HG03354 (cell line): Measurements from ENCODE around the gene VPS37B.
"Not testable (repeated sequence)": the region's sequence is repeated elsewhere in the genome, so short reads cannot be mapped to it uniquely, and the experiment has no call there.

Source experiments
- ATAC-seq: cut with Tn5 transposase; IDR thresholded peaks from one replicate; pipeline ENCODE4 v1.9.1; 2021; ENCODE audit warnings: mild to moderate bottlenecking; ENCODE audit not compliant: unreplicated experiment, poor library complexity, severe bottlenecking

VPS37B gene, protein sequence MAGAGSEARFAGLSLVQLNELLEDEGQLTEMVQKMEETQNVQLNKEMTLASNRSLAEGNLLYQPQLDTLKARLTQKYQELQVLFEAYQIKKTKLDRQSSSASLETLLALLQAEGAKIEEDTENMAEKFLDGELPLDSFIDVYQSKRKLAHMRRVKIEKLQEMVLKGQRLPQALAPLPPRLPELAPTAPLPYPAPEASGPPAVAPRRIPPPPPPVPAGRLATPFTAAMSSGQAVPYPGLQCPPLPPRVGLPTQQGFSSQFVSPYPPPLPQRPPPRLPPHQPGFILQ

DNA sequence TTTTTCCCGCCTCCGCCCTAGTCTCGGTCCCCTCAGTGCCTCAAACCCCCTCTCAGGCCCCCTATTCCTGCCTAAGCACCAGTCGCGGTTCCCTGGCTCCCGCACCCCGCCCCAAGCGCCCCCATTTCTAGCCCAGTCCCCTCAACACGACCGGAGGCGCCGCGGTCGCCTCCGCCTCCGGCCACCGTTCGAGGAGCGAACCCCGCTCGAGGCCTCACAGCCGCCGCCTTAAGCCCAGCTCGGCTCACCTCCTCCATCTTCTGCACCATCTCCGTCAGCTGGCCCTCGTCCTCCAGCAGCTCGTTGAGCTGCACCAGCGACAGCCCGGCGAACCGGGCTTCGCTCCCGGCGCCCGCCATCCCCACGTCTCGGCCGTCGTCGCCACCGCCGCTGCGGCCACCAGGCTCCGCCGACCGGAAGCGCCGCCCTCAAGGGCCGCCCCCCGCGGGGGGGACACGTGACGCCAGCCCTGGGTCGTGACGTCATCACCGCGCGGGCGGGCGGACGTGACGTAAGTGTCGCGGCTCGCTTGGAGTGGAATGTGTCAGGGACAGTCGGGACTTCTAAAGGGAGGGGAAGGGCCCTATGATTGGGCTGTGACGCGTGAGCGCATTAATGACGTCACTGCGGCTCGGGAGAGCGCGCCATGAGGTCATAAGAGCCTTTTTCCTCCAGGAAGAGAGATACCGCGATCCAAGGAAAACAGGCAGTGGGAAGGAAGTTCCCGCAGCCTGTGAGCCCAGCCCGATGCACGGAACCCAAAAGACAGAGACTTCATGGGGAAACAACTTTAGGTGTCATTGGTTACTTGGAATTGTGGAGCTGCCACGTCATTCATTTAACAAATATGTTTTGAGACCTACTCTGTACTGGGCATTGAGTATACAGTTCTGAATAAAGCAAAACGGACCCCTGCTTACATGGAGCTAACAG, at the start of gene VPS37B:
TSS of gene VPS37B (minus strand) at position 421 of the 933 bp plus-strand sequence. CDS start at position 359, 62 bp downstream.
- peak; percentile 51 for ATAC-seq

DNA sequence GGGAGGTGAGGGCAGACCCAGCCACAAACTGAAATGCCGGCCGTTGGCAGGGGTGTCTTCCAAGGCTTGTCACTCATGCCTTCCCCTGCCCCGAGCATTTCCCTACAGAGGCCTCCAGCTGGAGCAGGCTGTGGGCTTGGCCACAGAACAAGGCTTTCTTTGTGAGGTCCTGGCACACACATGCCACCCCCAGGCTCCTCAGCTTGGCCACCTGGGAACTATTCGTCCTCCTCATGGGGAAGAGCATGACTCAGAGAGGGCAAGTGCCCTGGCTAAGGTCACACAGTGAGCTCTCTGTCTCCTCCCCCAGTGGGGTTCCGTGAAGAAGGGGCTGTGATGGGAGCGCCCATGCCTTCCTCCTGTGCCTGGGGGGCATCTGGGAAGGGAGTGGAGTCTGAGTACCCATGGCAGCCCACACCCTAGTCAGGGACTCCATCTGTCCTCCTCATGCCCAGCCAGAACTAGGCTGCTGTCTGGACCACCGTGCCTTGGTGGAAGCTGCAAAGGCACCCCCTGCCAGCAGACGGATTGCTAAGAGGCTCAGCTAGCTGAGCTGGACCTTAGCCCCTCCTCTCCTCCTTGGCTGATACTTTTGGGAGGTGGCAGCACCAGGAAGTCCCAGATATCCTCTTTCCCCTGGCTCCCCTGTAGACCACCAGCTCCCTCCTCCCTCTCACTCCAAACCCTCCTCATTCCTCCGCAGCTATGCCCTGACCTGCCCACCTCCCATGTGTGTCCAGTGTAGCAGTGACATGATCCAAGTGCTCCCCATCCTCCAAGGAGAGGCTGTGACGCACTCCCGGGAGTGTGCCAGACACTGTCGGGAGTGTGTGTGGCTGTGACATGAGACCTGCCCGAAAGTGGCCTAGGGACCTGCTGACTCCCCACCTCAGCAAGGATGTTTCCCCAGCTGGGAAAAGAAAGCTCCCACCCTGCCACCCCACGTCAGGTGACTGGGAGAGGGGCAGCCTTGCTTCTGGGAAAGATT, 49.0 kb upstream of the VPS37B start:
- no peak for ATAC-seq

DNA sequence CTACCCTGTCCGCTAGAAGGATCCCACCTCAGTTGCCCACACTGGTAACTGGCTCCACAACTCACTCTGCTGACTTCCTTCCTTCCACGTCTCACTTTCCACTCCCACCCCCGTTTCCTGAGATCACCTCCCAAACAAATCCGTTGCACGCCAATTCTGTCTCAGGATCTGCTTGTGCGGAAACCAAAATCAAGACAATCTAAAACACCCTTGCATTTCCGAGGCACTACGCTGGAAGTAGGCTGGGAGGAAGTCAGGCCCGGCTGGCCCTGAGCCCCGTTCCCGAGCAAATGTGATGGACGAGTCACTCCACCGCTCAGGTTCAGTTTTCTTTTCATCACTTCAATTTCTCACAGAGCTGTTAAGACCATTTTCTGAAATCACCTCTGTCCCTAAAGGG, 47.3 kb upstream of the VPS37B start:
- no peak for ATAC-seq

DNA sequence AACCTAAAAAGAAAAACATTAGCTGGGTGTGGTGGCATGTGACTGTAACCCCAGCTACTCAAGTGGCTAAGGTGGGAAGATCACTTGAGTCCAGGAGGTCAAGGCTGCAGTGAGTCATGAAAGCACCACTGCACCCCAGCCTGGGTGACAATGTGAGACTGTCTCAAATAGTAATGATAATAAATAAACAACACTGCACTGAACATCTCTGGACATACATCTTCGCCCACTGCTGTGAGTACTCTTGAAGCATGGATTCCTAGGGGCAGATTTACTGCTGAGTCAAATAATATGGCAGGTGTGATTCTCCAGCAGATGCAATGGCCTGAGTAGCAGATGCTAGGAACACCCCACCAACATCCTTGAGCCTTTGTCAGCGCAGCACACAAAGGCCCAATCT, 46.7 kb upstream of the VPS37B start:
- no peak for ATAC-seq

DNA sequence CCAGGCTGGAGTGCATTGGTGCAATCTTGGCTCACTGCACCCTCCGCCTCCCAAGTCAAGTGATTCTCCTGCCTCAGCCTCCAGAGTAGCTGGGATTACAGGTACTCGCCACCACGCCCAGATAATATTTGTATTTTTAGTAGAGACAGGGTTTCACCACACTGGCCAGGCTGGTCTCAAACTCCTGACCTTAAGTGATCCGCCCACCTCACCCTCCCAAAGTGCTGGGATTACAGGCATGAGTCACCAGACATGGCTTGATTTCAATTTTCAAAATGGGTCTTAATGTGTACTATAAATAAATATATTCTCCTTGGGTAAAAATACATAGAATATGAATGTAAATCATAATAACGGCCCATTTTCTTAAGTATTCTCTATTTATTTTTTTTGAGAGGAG, 45.4 kb upstream of the VPS37B start:
- not testable (repeated sequence) for ATAC-seq

DNA sequence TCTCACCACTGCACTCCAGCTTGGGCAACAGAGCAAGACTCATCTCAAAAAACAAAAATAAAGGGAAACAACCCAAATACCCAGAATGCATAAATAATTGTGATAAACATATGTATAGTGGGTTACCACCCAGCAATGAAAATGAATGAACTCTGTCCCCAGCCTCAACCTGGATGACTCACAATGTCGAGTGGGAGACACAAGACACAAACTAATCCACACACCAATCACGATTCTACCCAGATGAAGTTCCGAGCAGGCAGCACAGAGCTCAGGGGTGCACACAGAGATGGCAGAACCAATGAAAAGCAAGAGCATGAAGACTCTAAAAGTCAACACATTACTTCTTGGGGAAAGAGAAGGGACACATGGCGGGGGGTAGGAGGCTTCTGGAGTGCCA, 43.2 kb upstream of the VPS37B start:
- no peak for ATAC-seq

DNA sequence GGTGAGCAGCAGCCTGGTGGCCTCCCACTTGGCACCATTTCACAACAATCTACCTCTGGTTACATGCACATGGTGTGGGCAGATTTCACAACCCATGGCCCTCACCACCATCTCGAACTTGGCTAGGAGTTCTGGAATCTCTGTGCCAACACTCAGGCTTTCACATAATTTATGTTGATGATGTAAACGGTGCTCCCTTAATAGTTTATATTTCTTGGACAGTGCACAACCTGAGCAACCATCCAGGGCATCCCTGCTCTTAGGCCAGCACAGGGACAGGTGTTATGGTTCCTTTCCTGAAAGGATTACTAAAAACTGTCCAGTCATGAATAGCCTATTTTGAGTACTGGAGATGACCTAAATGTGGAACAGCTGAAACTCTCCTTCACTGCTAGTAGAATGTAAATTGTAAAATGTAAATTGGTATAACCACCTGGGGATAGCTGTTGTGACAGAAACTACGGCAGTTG, 41.7 kb upstream of the VPS37B start:
- ATAC-seq: no peak

DNA sequence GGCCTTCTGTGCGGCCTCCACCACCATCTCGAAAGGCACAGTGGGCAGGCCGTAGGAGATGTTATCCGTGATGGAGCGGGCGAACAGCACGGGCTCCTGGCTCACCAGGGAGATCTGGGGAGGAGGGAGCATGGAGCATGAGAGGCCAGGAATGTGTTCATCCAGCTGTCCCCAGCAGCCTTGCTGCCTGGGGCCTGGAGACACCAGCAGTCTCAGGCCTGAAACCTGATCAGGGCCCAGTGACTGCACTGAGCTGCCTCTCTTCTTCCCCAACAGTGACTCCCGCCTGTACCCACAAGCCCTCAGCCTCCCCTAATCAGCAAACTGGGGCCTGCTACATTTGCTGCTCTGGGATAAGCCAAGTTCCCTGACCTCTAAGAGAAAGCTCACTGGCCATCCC, 39.4 kb upstream of the VPS37B start:
- no peak for ATAC-seq

DNA sequence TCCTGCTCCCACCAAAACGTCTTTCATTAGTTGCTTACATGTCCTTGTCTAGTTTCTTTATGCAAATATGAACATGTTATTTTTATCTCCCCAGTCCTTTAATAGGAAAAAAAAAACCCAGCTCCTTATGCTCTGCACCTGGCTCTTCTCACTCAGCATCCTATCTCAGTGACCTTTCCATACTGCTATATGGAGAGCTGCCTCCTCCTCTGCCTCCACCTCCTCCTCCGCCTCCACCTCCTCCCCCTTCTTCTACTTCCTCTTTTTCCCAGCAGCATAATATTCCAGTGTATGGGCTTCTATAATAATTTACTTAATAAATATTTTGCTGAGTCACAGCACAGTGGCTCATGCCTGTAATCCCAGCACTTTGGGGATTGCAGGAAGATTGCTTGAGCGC, 38.8 kb upstream of the VPS37B start:
- ATAC-seq: no peak

DNA sequence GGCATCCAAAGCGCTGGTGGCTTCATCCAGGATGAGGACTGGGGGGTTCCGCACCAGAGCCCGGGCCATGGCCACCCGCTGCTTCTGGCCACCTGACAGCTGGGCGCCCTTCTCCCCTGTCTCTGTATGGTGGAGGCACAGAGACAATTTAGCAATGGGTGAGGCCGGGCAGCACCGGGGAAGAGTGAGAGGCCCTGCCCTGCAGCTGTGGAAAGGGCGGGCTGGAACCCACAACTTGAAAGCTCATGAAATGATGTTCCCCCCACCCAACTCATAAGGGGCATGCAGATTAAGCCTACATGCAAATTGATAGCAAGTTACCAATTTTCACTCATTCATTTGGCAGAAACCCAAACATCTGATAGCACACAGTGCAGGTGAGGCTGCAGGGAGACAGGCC, 36.3 kb upstream of the VPS37B start:
- no peak for ATAC-seq

DNA sequence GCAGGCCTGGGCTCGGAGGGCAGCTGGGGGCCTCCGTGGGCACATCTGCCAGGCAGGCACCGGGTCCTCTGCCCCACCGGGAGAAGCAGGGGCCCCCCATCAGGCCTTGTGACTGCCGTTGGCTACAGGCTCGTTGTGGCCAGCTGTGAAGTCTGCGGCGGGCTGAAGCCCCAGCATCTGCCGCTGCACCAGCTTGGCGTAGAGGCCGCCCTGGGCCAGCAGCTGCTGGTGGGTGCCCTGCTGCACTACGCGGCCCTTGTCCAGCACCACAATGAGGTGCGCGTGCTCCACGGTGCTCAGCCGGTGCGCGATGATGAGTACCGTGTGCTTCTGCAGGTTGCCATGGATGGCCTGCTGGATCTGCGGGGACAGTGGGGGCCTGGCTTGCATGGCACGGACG, 33.9 kb upstream of the VPS37B start:
- no peak for ATAC-seq

DNA sequence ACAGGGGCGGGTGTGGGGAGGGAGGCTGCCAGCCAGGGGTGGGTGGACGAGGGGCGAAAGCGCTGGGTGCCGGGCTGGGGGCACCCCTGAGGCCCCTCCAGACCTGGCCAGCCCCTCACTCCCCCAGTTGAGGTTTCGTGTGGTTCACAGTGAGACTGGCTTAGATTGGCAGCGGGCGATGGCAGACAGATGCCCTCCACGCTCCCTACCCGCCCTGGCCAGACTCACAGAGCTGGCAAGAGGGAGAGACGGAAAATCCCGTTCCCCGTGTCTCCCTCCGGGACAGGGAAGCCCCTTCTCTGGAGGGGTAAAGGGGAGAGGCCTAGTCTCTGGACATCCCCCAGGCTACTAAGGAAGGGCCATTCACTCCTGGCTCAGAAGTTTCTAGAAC, 33.2 kb upstream of the VPS37B start:
- ATAC-seq: no peak

DNA sequence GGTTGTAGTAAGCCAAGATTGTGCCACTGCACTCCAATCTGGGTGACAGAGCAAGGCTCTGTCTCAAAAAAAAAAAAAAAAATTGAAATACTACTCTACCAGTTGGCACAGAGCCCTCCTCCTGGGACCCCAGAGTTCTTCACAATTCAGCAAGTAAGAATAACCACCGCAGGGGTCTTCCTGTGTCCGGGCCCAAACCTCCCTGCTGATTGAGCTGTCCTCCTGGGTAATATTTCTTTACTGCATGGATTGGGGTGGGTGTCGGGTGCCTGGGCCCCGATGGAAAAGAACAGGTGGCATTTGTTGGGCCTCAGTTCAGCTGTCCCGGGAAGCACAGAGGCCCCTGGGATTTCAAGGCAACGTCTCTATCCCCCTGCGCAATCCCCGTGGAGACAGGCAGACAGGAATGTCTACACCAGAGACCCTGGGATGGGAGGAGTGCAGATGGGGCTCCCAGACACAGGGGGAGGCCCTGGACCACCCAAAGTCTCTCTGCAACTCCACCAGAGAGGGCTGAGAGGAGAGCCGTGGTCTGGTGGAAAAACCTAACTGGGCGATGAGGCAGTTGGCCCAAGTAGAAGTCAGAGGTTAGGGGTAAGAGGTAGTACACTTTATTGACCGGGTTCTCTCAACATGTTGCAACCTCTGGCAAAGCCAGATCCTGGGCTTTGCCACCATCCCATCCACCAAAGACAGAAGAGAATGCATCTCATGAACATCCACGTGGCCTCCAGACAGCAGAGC, 32.7 kb upstream of the VPS37B start:
- ATAC-seq: no peak

DNA sequence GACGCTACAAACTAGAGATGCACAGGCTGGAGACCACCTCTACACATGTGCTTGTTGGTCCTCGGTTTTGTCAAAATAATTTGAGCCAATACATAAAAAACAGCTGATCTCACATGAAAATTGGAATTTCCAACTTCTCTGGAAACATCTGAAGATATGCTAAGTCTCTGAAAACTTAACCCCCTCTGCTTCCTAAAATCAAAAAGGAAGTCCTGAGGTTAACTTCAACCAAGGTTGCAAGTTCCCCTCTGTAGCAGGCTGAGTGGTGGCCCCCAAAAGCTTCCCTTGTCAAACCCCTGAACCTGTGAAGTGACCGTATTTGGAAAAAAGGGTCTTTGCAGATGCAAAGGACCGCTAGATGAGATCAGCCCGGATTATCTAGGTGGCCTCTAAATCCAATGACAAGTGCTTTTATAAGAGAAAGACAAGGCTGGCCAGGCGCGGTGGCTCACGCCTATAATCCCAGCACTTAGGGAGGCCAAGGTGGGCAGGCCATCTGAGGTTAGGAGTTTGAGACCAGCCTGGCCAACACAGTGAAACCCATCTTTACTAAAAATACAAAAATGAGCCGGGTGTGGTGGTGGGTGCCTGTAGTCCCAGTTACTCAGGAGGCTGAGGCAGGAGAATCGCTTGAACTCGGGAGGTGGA, 32.0 kb upstream of the VPS37B start:
- ATAC-seq: no peak

DNA sequence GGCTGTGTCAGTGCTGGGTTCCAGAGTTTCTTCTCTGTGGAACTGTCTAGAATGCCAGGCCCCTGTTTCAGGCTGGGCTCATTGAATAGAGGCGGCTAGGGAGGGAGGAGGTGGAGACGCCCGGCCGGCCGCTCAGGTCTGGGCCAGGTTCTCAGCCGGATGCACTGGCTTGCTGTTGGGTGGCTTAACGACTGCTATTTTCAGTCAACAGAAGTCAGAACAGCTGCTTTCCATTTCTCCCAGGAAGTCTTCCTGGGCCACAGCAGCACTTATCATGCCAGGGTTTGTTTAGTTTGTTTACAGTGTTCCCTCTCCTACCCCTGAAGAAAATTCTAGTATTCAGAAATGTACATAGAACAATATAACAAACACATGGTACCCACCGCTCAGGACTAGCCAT, 26.0 kb upstream of the VPS37B start:
- no peak for ATAC-seq

DNA sequence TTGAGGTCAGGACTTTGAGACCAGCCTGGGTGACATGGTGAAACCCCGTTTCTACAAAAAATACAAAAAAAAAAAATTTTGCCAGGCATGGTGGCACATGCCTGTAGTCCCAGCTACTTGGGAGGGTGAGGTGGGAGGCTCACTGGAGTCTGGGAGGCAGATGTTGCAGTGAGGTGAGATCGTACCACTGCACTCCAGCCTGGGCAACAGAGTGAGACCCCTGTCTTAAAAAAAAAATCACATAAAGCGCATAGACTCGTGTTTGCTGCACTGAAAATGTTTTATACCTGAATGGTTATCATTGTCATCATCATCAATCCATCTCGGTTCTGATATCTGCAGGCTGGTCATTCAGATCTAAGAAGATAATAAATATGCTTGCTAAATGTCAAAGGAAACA, 24.8 kb upstream of the VPS37B start:
- ATAC-seq: no peak

DNA sequence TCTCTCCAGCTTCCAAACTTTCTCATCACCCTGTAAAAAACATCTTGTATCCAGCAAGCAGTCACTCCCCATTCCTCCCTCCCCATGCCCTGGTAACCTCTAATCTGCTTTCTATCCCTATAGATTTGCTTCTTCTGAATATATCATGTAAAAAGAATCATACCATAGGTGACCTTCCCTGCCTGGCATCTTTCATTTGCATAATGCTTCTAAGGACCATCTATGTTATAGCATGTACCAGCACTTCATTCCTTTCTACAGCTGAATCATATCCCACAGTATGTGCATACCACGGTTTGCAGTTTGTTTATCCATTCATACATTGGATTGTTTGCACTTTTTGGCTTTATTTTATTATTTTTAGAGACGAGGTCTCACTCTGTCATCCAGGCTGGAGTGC, 22.9 kb upstream of the VPS37B start:
- ATAC-seq: no peak

DNA sequence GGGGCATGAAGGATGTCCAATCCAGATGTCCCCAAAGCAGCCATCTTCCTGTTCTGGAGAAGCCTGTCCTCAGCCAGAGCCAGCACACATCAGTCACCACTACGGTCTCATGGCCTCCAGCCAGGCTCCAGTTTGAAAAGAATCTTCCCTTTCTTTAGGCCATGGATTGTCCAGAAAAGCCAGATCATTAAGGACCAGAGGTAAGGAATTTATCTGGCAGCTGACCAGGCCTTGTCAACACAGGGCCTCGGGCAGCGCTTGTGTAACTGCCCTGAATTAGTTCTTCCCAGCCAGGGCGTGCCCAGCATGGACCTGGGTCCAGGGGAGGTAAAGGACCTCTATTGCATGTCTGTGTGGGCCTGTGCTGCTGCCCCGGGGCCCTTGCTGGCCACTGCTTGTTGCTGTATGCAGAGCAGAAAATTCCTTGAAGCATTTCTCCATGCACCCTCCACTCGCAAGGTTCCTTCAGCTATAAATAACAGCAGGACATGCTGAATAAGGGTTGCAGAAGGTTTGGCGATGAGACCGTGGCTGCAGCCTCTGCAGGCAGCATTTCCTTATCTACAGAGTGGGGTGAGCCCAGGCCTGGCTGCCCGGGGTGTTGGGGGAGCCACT, 21.7 kb upstream of the VPS37B start:
- no peak for ATAC-seq
